NCI-H2196 treated with DMSO at 0.1 percent for 48 hours (cell line): ENCODE measurements around the gene ALPK3.

Source experiments
- DNase-seq: peaks from one replicate; lab custom pipeline; 2025; ENCODE audit not compliant: unreplicated experiment; lab: John Stamatoyannopoulos, UW

Gene ALPK3

GRCh38 chr15:84822653-84823281 lies 5.6 kb downstream of the ALPK3 start:
- DNase-seq, result no peak

- no peak for DNase-seq
Measured at GRCh38 chr15:84823282-84823878, 6.2 kb downstream of the ALPK3 start.

DNA sequence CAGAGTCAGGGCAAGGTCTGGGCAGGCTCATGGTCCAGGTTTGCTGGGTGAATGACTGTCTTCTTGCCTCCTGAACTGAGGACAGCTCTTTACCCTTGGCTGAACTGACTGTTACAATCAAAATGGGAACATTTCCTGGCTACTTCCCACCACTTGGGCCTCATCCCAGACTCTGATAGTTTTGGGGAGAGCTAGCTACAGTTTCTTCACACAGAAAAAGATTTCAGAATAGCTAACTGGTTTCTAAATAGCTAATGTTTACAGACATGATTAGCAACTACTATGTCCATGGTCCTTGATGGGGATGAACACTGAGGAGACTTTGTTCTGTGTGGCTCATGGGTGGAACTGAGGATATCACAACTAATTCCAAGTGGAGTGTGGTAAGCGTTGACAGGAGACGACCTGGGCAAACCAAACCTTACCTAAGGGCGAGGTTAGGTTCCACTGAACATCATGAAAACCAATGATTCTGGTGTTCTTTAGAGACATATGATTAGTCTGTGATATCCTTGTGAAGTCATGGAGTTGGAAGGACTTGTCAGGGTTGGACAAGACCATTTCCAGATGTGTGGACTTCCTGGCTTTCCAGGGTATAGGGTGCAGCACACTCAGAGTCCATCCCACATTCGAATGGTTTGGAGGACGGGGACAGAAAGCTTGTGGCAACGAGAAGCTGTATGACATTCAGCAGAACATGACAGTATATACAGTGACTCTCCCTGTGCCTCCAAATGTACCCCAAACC lies 7.3 kb downstream of the ALPK3 start:
- DNase-seq, result no peak

DNA sequence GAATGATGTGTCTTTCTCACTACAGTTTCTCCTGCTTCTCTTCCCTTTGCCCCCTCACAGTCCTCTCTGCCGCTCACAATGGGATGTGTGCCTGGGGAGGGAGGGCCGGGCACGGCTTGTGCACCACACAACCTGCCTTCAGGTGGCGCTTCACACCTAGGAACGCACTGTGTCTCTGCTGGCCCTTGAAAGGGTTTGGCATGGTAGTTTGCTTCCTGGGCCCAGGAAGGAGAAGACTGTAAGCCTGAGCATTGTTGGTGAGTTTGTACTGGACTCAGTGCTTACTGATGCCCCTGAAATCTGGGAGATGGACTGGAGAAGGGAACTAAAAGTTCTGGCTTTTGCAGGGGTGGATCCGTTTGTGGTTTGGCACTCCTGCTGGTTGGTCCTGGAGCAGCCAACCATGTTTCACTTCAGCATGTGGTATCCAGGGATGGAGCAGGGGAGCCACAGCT lies 9.2 kb downstream of the ALPK3 start:
- peak; percentile 1 for DNase-seq

GRCh38 chr15:84827246-84827645 lies 10.1 kb downstream of the ALPK3 start:
- DNase-seq, result no peak

- no peak for DNase-seq
Measured at GRCh38 chr15:84828086-84828908, 11.1 kb downstream of the ALPK3 start.

GRCh38 chr15:84829428-84829827 lies 12.3 kb downstream of the ALPK3 start:
- no peak for DNase-seq

DNA sequence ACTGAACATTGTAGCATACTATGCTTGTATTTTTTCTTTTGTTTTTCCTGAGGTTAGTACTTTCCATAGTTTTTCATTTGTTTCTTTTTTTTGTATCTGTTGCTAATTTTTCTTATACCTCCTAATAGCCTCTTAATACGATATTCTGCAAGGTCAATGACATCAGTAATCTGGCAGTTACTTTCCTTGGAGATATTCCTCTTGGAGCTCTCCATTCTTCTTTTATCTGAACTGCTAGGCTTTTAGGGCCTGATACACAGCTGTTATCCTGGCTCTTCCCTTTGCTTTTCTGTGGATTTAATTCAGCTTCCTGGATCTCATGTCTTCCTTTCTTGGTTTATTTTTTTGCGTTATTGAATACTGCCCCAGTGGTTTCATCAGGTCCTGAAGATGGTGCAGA lies 12.9 kb downstream of the ALPK3 start:
- DNase-seq, result no peak

DNA sequence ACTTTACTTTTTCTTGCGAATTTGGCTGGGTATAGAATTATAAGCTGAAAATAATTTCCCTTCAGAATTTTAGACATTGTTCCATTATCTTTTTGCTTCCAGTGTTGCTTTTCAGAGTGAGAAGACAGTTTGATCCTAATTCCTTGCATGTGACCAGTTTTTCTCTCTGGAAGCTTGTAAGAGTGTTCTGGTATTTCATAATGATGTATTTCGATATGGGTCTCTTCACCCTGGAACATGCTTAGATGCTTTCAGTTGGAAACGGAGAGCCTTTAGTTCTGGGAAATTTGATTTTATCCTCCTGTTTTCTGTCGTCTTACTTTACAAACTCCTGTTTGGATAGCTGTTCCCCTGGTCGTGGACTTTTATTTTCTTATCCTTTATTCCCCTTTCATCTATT lies 13.9 kb downstream of the ALPK3 start:
- DNase-seq, result no peak

DNA sequence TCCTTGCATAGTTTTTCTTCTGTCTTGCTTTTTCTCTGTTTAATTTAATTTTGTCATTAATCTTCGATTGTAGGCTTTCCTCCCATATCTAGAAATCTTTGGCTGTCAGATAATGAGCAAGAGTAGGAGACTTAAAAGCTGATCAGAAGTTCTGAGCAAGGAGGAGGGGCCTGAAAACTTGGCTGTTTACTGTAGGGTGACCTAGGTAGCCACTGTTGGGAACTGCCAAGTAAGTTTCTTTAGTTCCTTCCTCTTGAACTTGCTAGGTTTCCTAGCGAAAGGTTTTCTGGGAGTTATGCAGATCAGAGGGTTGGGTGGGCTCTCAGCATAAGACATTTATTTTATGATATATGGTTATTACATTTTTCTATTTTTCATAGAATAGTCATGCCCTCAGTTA lies 14.5 kb downstream of the ALPK3 start:
- DNase-seq, result no peak

GRCh38 chr15:84832448-84833040 lies 15.4 kb downstream of the ALPK3 start:
- DNase-seq, result peak; percentile 6

GRCh38 chr15:84833447-84834228 lies 16.5 kb downstream of the ALPK3 start:
- no peak for DNase-seq

GRCh38 chr15:84834229-84834955 lies 17.2 kb downstream of the ALPK3 start:
- no peak for DNase-seq

DNA sequence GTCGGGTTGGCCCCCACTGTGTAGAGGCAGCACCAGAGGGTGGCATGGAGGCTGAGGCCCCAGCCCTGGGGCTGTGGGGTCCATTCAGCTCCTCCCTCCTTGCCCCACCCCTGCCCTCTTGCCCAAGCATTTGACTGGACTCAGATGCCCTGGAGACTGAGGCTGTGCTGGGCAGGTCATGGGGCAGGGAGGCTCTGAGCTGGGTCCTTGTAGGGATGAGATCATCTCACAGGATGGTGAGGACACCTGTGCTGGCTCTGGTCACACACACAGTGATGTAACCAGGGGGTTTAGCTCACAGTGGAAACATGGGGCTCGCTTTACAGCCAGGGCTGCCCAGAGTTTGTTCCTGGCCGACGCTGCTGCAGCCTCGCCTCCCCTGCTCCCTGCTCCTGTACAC lies 17.8 kb downstream of the ALPK3 start:
- DNase-seq, result peak; percentile 6

DNA sequence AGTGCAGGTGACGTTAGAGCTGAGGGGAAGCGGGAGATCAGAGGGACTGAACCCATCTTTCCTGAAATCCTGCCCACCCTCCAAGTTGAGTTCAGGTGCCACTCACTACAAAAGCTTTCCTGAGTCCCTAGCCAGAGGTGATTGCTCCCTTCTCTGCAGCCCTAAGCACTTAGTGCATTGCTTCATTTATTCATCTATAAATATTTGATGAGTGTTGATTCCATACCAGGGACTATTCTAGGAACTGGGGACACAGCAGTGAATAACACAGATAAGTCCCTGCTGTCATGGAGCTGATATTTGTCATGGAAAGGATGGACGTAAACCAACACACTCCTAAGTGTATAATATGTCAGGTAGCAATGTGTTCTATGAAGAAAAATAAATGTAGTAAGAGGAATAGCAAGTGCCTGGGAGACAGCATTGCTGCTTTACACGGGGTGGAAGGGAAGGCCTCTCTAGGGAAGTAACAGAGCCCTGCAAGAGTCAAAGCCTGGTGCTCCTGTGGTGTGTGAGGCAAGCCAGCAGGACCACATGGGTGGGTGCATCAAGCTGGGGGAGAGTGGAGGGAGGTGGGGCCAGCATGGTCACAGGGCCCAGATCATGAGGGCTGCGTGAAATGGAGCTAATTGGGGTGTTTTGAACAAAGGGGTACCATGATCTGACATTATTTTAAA lies 18.6 kb downstream of the ALPK3 start:
- DNase-seq, result no peak

DNA sequence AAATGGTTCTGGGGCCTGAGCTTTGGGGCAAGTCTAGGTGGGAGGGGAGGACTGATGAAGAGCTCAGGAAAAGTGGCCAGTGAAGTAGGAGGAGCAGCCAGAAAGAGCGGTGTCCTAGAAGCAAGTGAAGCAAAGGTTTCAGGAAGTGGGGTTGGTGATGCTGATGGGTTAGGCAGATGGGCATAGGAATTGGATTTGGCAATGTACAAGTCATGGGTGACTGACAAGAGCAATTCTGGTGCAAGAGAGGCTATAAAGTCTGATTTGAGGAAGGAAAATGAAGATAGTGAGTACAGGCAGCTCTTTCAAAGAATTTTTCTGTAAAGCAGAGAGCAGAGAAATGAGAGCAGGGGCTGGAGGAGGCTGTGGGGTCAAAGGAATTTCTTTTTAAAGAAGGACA lies 19.7 kb downstream of the ALPK3 start:
- DNase-seq, result no peak

DNA sequence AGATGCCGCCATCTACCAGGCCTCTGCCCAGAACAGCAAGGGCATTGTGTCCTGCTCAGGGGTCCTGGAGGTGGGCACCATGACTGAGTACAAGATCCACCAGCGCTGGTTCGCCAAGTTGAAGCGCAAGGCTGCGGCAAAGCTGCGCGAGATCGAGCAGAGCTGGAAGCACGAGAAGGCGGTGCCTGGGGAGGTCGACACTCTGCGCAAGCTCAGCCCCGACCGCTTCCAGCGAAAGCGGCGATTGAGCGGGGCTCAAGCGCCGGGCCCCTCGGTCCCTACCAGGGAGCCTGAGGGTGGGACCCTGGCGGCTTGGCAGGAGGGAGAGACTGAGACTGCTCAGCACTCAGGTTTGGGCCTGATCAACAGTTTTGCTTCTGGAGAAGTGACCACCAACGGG lies 22.6 kb downstream of the ALPK3 start:
- no peak for DNase-seq

DNA sequence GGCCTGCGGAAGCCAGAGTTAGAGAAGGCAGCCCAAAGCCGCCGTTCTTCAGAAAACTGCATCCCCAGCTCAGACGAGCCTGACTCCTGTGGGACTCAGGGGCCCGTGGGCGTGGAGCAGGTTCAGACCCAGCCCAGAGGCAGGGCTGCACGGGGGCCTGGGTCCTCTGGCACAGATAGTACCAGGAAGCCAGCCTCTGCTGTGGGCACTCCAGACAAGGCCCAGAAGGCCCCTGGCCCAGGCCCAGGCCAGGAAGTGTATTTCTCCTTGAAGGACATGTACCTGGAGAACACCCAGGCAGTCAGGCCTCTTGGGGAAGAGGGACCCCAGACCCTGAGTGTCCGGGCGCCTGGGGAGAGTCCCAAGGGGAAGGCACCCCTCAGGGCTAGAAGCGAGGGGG lies 23.1 kb downstream of the ALPK3 start:
- DNase-seq, result no peak
